Gastrocnemius medialis (tissue), 4 donors: ENCODE measurements around the gene TET1.

Experiments used
- CTCF ChIP-seq, 5 experiments: fragments of 450-650 bp in 3 of 5; fragments of 200-600 bp in 2 of 5; sonication (generic) in 2 of 5; IDR thresholded peaks in 4 of 5; conservative IDR thresholded peaks in 1 of 5; 1 replicate in 4 of 5; 2 replicates in 1 of 5; pipeline ENCODE4 v1.5.1; 2016 to 2019; ENCODE audit warnings: antibody characterized with exemption in 5 of 5, mild to moderate bottlenecking in 3 of 5, moderate library complexity in 3 of 5
- POLR2A ChIP-seq, 2 donors: fragments of 450-650 bp; IDR thresholded peaks; one replicate each; pipeline ENCODE4 v1.6.1; 2017; ENCODE audit warnings: antibody characterized with exemption in 2 of 2, mild to moderate bottlenecking in 2 of 2, moderate library complexity in 2 of 2

GRCh38 chr10:68655620-68656126 is 95.5 kb downstream of the TET1 start:
- TF ChIP-seq CTCF (IDR thresholded peaks at IDR 0.05 in 4 of 5, conservative IDR thresholded peaks at IDR 0.05 in 1 of 5) (no peak), POLR2A (IDR thresholded peaks at IDR 0.05) (no peak)
